HepG2 (cell line): Measurements from ENCODE around the gene CARD9. TPM values are rescaled to one million over a fixed set of nuclear protein-coding genes. Genes with fewer than 3 reads are reported as not detected.

ENCODE experiments used
- ATAC-seq: fragments of 200-7000 bp; cut with Tn5 transposase; 3 replicates; pipeline ENCODE4 v1.9.1; 2020; ENCODE audit warnings: mild to moderate bottlenecking, moderate library complexity
- BruUV-seq: library from RNA; stranded (reverse); fragments of 400-500 nt; replicated peaks from 2 replicates; lab custom pipeline; 2021; lab: Mats Ljungman, UMichigan
- CTCF ChIA-PET: fragments of 300-600 bp; formaldehyde crosslinking; extraction: SDS; loops from one replicate; lab custom pipeline; 2021; ENCODE audit warnings: low total read pairs, inconsistent platforms, low intra/inter-chr PET ratio; lab: Yijun Ruan, JAX
- POLR2A ChIA-PET: fragments of 350-600 bp; sonication (Branson Sonifier 250); formaldehyde crosslinking; loops from one replicate; lab custom pipeline; 2020; ENCODE audit warnings: antibody characterized with exemption, inconsistent platforms; lab: Yijun Ruan, JAX
- DNase-seq: peaks from one replicate; pipeline ENCODE4 v3.0.0-alpha.2; 2015; ENCODE audit warnings: low spot score
- FAIRE-seq: peaks from 3 replicates; lab custom pipeline; 2011; peaks lifted over from hg19 to GRCh38; lab: Jason Lieb, UNC
- H2AFZ ChIP-seq: one replicate; pipeline ENCODE4 v1.6.1; 2011; ENCODE audit warnings: low read length, inconsistent platforms
- H3K27ac ChIP-seq: fragments of 300-600 bp; 3 replicates; pipeline ENCODE4 v1.8.0; 2011; ENCODE audit warnings: mixed run types, mild to moderate bottlenecking, mixed read lengths, low read length, inconsistent platforms; ENCODE audit not compliant: insufficient read depth; ENCODE audit errors: extremely low read length
- H3K27me3 ChIP-seq, 2 experiments: fragments of 200-600 bp in 1 of 2; 2 replicates in 1 of 2; 3 replicates in 1 of 2; pipeline versions ENCODE4 v1.6.0 to v1.8.0; 2011; ENCODE audit warnings: low read length in 2 of 2, mild to moderate bottlenecking in 2 of 2, moderate library complexity in 2 of 2, inconsistent platforms in 1 of 2; ENCODE audit not compliant: insufficient read depth in 2 of 2, control insufficient read depth in 1 of 2
- H3K36me3 ChIP-seq, 2 experiments: fragments of 200-600 bp in 1 of 2; replicated peaks in 1 of 2; 2 replicates in 1 of 2; 3 replicates in 1 of 2; pipeline versions ENCODE4 v1.5.1 to v1.8.0; 2011; ENCODE audit warnings: low read length in 2 of 2, inconsistent platforms in 1 of 2; ENCODE audit not compliant: insufficient read depth in 2 of 2, control insufficient read depth in 1 of 2
- H3K4me1 ChIP-seq: 2 replicates; pipeline ENCODE4 v1.5.1; 2012; ENCODE audit warnings: low read length, inconsistent platforms; ENCODE audit not compliant: insufficient read depth
- H3K4me2 ChIP-seq: 2 replicates; pipeline ENCODE4 v1.6.0; 2011; ENCODE audit warnings: low read depth, low read length, inconsistent platforms
- H3K4me3 ChIP-seq, 3 experiments: fragments of 200-600 bp in 1 of 3; sonication (generic), shearing (Covaris generic) in 1 of 3; replicated peaks in 1 of 3; 2 replicates each; pipeline ENCODE4 v1.5.1; 2011 to 2016; ENCODE audit warnings: low read length in 3 of 3, inconsistent platforms in 2 of 3, low read depth in 2 of 3, mild to moderate bottlenecking in 2 of 3, control low read depth in 1 of 3, mixed read lengths in 1 of 3; ENCODE audit not compliant: insufficient read depth in 1 of 3
- H3K79me2 ChIP-seq: one replicate; pipeline ENCODE4 v1.6.1; 2011; ENCODE audit warnings: low read length, inconsistent platforms; ENCODE audit not compliant: insufficient read depth
- H3K9ac ChIP-seq: 2 replicates; pipeline ENCODE4 v1.6.0; 2011; ENCODE audit warnings: mild to moderate bottlenecking, low read depth, low read length, inconsistent platforms; ENCODE audit not compliant: insufficient read depth
- H3K9me3 ChIP-seq: 2 replicates; pipeline ENCODE4 v1.5.1; 2012; ENCODE audit warnings: mild to moderate bottlenecking, low read length
- H4K20me1 ChIP-seq: 2 replicates; pipeline ENCODE4 v1.6.0; 2011; ENCODE audit warnings: inconsistent platforms, mild to moderate bottlenecking, low read length, moderate library complexity; ENCODE audit not compliant: insufficient read depth
- AHR ChIP-seq: IDR thresholded peaks from 2 replicates; pipeline ENCODE4 v1.6.1; 2018; ENCODE audit warnings: missing genetic modification reagents, missing compliant biosample characterization
- DNMT1 ChIP-seq: sonication (generic); formaldehyde crosslinking; IDR thresholded peaks from 2 replicates; pipeline ENCODE4 v1.5.1; 2020; ENCODE audit warnings: mild to moderate bottlenecking, missing genetic modification reagents
- ELF3 ChIP-seq: IDR thresholded peaks from 2 replicates; pipeline ENCODE4 v1.6.1; 2016; ENCODE audit warnings: missing genetic modification reagents, missing compliant biosample characterization
- FOXM1 ChIP-seq: sonication (generic); formaldehyde crosslinking; IDR thresholded peaks from 2 replicates; pipeline ENCODE4 v1.5.0; 2020; ENCODE audit warnings: missing genetic modification reagents
- GABPB1 ChIP-seq: IDR thresholded peaks from 2 replicates; pipeline ENCODE4 v1.6.1; 2016; ENCODE audit warnings: mild to moderate bottlenecking, missing genetic modification reagents, moderate library complexity, missing compliant biosample characterization
- HNRNPL ChIP-seq: fragments of 200-400 bp; formaldehyde crosslinking; IDR thresholded peaks from 2 replicates; pipeline ENCODE4 v1.6.1; 2017; ENCODE audit warnings: mild to moderate bottlenecking, low read depth, low read length
- SNRNP70 ChIP-seq: fragments of 200-400 bp; formaldehyde crosslinking; IDR thresholded peaks from 2 replicates; pipeline ENCODE4 v1.6.1; 2017; ENCODE audit warnings: mild to moderate bottlenecking, low read depth, low read length, moderate library complexity
- ZFY ChIP-seq: sonication (generic); formaldehyde crosslinking; IDR thresholded peaks from 2 replicates; pipeline ENCODE4 v1.4.0; 2020; ENCODE audit warnings: missing genetic modification reagents
- ZNF362 ChIP-seq: sonication (generic); formaldehyde crosslinking; IDR thresholded peaks from 2 replicates; pipeline ENCODE4 v1.4.0; 2020; ENCODE audit warnings: missing genetic modification reagents, mild to moderate bottlenecking, borderline replicate concordance
- ZNF782 ChIP-seq: sonication (generic); formaldehyde crosslinking; IDR thresholded peaks from 2 replicates; pipeline ENCODE4 v1.4.0; 2020; ENCODE audit warnings: missing genetic modification reagents, mild to moderate bottlenecking, borderline replicate concordance
- WGBS: methylation state at CpG from one replicate; pipeline ENCODE4 v1.1.6; 2017; ENCODE audit warnings: low lambda C conversion rate; 5-methylcytosine and 5-hydroxymethylcytosine counted together
- in situ Hi-C: cut with HindIII; loops from 2 replicates; pipeline ENCODE4 v1.10.0; 2017; ENCODE audit warnings: low pct_unique_long_range_greater_than_20kb; ENCODE audit not compliant: extremely low pct_ligation_motif_present
- intact Hi-C: fragments of 100-400 bp; cut with micrococcal nuclease; formaldehyde crosslinking; loops from one replicate; pipeline ENCODE4 v1.10.0; 2022; ENCODE audit not compliant: unreplicated experiment
- polyA plus RNA-seq, 8 experiments: library from polyadenylated mRNA; depleted of rRNA in 3 of 8; stranded (reverse) in 7 of 8; unstranded in 1 of 8; fragments of >200 nt; fragmentation: Illumina TruSeq in 4 of 8; extraction: Trizol in 4 of 8; gene quantifications; 2 replicates each; pipeline versions ENCODE4 v1.2.1 to v1.2.3, GENCODE V29; 2011 to 2016; ENCODE audit warnings: low read depth in 4 of 8, missing spikeins in 1 of 8, mixed read lengths in 1 of 8; ENCODE audit not compliant: insufficient read depth in 1 of 8
- total RNA-seq, 5 experiments: library from RNA; depleted of rRNA; stranded (reverse); fragments of >200 nt; fragmentation: Illumina TruSeq; extraction: Trizol; gene quantifications; 2 replicates each; pipeline ENCODE4 v1.2.3, GENCODE V29; 2016; ENCODE audit warnings: low read depth in 1 of 5

The CARD9 gene
- total and polyA plus RNA-seq, 2 of the 13 experiments (the other 11 are each of a cell fraction or from before 2014, with no cell fraction given), result 3.3 to 7.4 TPM

- intact Hi-C loops (no loop called here), in situ Hi-C loops (loop anchor here (25.0 kb wide), 1 partner anchor 310 kb away; no protein-coding TSS in a partner anchor)
- peaks cover 42% of the 10 kb centered on the region for H3K4me1 ChIP-seq
- WGBS, result 5% methylated on average over 4 of the region's 17 CpGs
- peaks cover 22 to 90% of the 10 kb centered on the region in 2 experiments for H3K27me3 ChIP-seq
- no peak for FAIRE-seq
- CTCF ChIA-PET, result no interaction called here
- DNase-seq, result no peak
- ATAC-seq, result no peak
- TF ChIP-seq GABPB1 (CRISPR knock-in tag), result peak; percentile 5; the same call in 1 of the 2 replicates
- no peak for TF ChIP-seq ZFY (CRISPR knock-in tag)
- TF ChIP-seq ZNF782, result no peak
- TF ChIP-seq FOXM1 (CRISPR knock-in tag), result no peak
- no peak for TF ChIP-seq DNMT1
- no peak for TF ChIP-seq AHR (CRISPR knock-in tag)
- no peak for TF ChIP-seq ZNF362 (CRISPR knock-in tag)
- no peak for TF ChIP-seq ELF3 (CRISPR knock-in tag)
- TF ChIP-seq HNRNPL, result peak; percentile 43; the same call in 1 of the 2 replicates
- TF ChIP-seq SNRNP70, result no peak
- no peaks in the 10 kb centered on the region for H4K20me1 ChIP-seq
- no peaks in the 10 kb centered on the region for H3K36me3 ChIP-seq
- no peaks in the 10 kb centered on the region for H3K9me3 ChIP-seq
- H3K27ac ChIP-seq, result no peak overlapping the region
- no peaks in the 10 kb centered on the region for H3K79me2 ChIP-seq
- H3K9ac ChIP-seq, result no peak overlapping the region
- POLR2A ChIA-PET, result no interaction called here
- H3K4me2 ChIP-seq, result no peak overlapping the region
- BruUV-seq, result no TSS peak
- no peak overlapping the region; a peak in 1 of 6 replicates for H3K4me3 ChIP-seq
- no peak overlapping the region for H2AFZ ChIP-seq
These were observed 46.6 kb downstream of the CARD9 start for GRCh38 chr9:136326761-136327303.
